ENCODE data around the gene SLC27A3. TPM values are rescaled to one million over a fixed set of nuclear protein-coding genes. Genes with fewer than 3 reads are reported as not detected.

SLC27A3 gene
- total RNA-seq, 1 experiment from 2014 or later: 42.0 TPM

DNA sequence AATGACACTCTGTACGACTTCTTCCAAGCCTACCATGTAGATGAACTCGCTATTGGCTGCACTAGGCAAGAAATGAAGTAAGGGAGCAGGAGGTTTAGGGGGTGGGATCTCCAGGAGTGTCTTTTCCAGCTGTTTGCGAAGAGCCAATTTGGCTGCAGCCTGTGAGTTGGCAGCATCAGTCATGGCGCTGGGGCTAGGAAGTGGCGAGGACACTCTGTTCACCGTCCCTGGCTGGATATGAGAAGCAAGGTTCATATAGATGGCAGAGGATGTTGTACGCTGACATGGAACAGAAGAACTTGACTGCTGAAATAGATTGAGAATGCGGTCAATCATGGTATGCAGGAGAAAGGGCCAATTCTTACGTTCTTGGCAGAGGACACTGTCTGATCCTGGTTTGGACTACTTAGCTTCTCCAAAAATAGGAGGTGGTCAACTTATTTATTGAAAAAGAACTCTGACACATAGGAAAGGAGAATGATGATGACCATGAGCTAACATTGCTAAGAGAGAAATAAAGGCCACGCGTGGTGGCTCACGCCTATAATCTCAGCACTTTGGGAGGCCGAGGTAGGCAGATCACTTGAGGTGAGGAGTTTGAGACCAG, 41.2 kb downstream of the SLC27A3 start:
- DNase-seq: no peak

More for the DNA sequence above, 41.2 kb downstream of the SLC27A3 start:
- Histone ChIP-seq H2BK5ac (ENCODE audit: insufficient read length, low read length) (no peak overlapping the region), H2AFZ (ENCODE audit: low read length) (no peak overlapping the region), H4K91ac (ENCODE audit: insufficient read length, low read depth, low read length) (no peak overlapping the region), H3K79me1 (ENCODE audit: insufficient read depth, low read depth, low read length, poor library complexity, severe bottlenecking) (no peaks in the 10 kb centered on the region), H3K4me1 (ENCODE audit: insufficient read depth, low read length) (no peaks in the 10 kb centered on the region), H2BK15ac (ENCODE audit: low read depth, low read length) (no peak overlapping the region), H3K9ac (ENCODE audit: extremely low read depth, insufficient read length, low read length) (no peak overlapping the region), H2BK20ac (ENCODE audit: low read depth, low read length, poor library complexity, severe bottlenecking) (no peak overlapping the region), H2AK5ac (ENCODE audit: insufficient read length, low read length) (no peak overlapping the region), H3K14ac (ENCODE audit: insufficient read depth, low read length) (no peak overlapping the region), H3K79me2 (ENCODE audit: insufficient read depth, low read length) (no peaks in the 10 kb centered on the region), H4K20me1 (ENCODE audit: control insufficient read depth, insufficient read depth, insufficient read length) (no peaks in the 10 kb centered on the region), H3K9me3 (ENCODE audit: control insufficient read depth, low read depth, low read length) (no peaks in the 10 kb centered on the region), H3K4ac (ENCODE audit: low read depth, low read length) (no peak overlapping the region), H3K23me2 (ENCODE audit: insufficient read length, low read depth, low read length, poor library complexity, severe bottlenecking) (no peaks in the 10 kb centered on the region), H2BK12ac (ENCODE audit: insufficient read length, low read depth, low read length) (no peak overlapping the region), H3K27me3 (ENCODE audit: insufficient read depth, low read length) (no peaks in the 10 kb centered on the region), H3K23ac (ENCODE audit: insufficient read length, low read depth, low read length) (no peak overlapping the region), H3K56ac (ENCODE audit: insufficient read length, low read depth, low read length) (no peak overlapping the region), H2BK120ac (ENCODE audit: low read depth, low read length, poor library complexity, severe bottlenecking) (no peak overlapping the region), H4K5ac (ENCODE audit: insufficient read length, low read depth, low read length) (no peak overlapping the region), H4K8ac (replicated peaks; ENCODE audit: insufficient read length, low read depth, low read length) (no peak overlapping the region), H3K4me2 (ENCODE audit: insufficient read depth, insufficient read length, low read length) (no peak overlapping the region), H3K27ac (ENCODE audit: insufficient read length, low read depth, low read length) (no peak overlapping the region), H3K18ac (ENCODE audit: insufficient read length, low read depth, low read length) (no peak overlapping the region), H3T11ph (ENCODE audit: low read length) (no peak overlapping the region)
- TF ChIP-seq, protein P1, sequence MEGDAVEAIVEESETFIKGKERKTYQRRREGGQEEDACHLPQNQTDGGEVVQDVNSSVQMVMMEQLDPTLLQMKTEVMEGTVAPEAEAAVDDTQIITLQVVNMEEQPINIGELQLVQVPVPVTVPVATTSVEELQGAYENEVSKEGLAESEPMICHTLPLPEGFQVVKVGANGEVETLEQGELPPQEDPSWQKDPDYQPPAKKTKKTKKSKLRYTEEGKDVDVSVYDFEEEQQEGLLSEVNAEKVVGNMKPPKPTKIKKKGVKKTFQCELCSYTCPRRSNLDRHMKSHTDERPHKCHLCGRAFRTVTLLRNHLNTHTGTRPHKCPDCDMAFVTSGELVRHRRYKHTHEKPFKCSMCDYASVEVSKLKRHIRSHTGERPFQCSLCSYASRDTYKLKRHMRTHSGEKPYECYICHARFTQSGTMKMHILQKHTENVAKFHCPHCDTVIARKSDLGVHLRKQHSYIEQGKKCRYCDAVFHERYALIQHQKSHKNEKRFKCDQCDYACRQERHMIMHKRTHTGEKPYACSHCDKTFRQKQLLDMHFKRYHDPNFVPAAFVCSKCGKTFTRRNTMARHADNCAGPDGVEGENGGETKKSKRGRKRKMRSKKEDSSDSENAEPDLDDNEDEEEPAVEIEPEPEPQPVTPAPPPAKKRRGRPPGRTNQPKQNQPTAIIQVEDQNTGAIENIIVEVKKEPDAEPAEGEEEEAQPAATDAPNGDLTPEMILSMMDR (conservative IDR thresholded peaks at IDR 0.05): no peak
- Mint-ChIP-seq H3K27me3 (ENCODE audit: low read depth) (no peaks in the 10 kb centered on the region), H3K4me1 (no peaks in the 10 kb centered on the region), H3K4me3 (no peak overlapping the region), H3K36me3 (ENCODE audit: insufficient read depth in 1 of 3, low read depth in 3 of 3) (peaks cover 44 to 72% (median 71%) of the 10 kb centered on the region in 3 experiments), H3K9me3 (no peaks in the 10 kb centered on the region), H3K27ac (no peak overlapping the region)
- WGBS (ENCODE audit: extremely low coverage, insufficient read length, low lambda C conversion rate): no CpG with 5 or more reads among the region's 13 CpGs
